ENCODE data around the gene LRP10. TPM values are rescaled to one million over a fixed set of nuclear protein-coding genes. Genes with fewer than 3 reads are reported as not detected.

Gene LRP10
- total and polyA plus RNA-seq, 2 donors (not counting 1 experiment from before 2014, with no cell fraction given): 99.7 to 120 TPM

DNA sequence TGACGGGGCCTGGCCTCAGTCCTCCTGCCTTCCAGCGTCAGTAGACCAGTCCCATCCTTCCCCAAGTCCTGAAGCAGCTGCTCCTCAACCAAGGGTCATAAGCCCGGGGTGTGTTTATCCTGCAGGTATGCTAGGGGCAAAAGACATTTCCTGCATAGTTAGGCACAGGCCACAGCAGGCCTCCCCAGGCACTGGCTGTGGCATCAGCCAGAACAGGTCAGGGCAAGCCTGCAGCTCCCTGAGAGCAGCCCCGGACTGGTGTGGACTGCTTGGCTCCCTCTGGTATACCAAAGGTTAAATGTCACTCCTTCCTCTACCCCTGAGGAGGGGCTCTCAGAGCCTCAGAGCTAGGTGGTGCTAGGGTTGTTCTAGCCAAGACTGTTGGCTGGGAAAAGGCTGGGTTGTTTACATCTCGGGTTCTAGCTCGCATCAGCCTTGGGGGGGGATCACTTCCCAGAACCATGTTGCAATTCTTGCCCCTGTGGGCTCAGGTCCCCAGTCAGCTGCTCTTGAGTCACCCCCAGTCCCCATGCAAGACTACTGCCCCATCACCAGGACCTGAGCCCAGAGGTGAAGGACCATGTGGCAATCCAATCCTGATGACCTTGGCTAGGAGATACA, 32.3 kb upstream of the LRP10 start:
- ChIA-PET CTCF (interaction anchor here (0.6 to 5.0 kb wide), 8 partner anchors 9 to 255 kb away, joined by 3 to 62 read pairs (median 6); no protein-coding TSS in a partner anchor), POLR2A (interaction anchor here (0.5 to 1.3 kb wide), 2 partner anchors 45 to 241 kb away, joined by 3 read pairs; partner anchors contain the start of gene ABHD4)
- no peak overlapping the region for H3K9ac ChIP-seq (ENCODE audit: low read length)
- Mint-ChIP-seq H3K4me3 (peak overlapping the region; percentile 14), H3K27ac (peak overlapping the region; percentile 62), H3K27me3 (peaks cover 4% of the 10 kb centered on the region), H3K9me3 (ENCODE audit: insufficient read depth) (no peaks in the 10 kb centered on the region), H3K4me1 (peaks cover 19% of the 10 kb centered on the region)
- H3K4me2 ChIP-seq (replicated peaks; ENCODE audit: low read depth, low read length, poor library complexity, severe bottlenecking): no peak overlapping the region
- no peaks in the 10 kb centered on the region for H3K79me2 ChIP-seq (ENCODE audit: control insufficient read depth, insufficient read depth, low read length)
- no peak for DNase-seq
- peaks cover 0 to 5% (median 0%) of the 10 kb centered on the region in 3 donors for H3K9me3 ChIP-seq (ENCODE audit: control extremely low read depth in 1 of 3, control insufficient read depth in 2 of 3, insufficient read depth in 1 of 3, low read length in 2 of 3)
- TF ChIP-seq EZH2 (IDR thresholded peaks at IDR 0.05; ENCODE audit: borderline replicate concordance, insufficient read depth, low read depth, low read length, poor library complexity, severe bottlenecking): no peak
- TF ChIP-seq, protein P1, sequence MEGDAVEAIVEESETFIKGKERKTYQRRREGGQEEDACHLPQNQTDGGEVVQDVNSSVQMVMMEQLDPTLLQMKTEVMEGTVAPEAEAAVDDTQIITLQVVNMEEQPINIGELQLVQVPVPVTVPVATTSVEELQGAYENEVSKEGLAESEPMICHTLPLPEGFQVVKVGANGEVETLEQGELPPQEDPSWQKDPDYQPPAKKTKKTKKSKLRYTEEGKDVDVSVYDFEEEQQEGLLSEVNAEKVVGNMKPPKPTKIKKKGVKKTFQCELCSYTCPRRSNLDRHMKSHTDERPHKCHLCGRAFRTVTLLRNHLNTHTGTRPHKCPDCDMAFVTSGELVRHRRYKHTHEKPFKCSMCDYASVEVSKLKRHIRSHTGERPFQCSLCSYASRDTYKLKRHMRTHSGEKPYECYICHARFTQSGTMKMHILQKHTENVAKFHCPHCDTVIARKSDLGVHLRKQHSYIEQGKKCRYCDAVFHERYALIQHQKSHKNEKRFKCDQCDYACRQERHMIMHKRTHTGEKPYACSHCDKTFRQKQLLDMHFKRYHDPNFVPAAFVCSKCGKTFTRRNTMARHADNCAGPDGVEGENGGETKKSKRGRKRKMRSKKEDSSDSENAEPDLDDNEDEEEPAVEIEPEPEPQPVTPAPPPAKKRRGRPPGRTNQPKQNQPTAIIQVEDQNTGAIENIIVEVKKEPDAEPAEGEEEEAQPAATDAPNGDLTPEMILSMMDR (IDR thresholded peaks at IDR 0.05): no peak
- intact Hi-C loops (cut with micrococcal nuclease): no loop called here
- 84% methylated on average over 5 of the region's 6 CpGs for WGBS (ENCODE audit: insufficient coverage)
- H2AFZ ChIP-seq (ENCODE audit: insufficient read depth, low read depth, low read length, poor library complexity, severe bottlenecking): no peak overlapping the region
- no peaks in the 10 kb centered on the region for H4K20me1 ChIP-seq (ENCODE audit: control insufficient read depth, insufficient read depth, low read length, poor library complexity, severe bottlenecking)
- no peak for ATAC-seq (ENCODE audit: low read depth)
- peaks cover 18 to 22% of the 10 kb centered on the region in 2 donors for H3K4me1 ChIP-seq (ENCODE audit: control insufficient read depth in 2 of 2, insufficient read depth in 2 of 2, low read length in 2 of 2)
- peaks cover 2 to 13% of the 10 kb centered on the region in 2 experiments for H3K36me3 ChIP-seq (replicated peaks in 1 of 2; ENCODE audit: control extremely low read depth in 1 of 2, control insufficient read depth in 1 of 2, extremely low read depth in 1 of 2, insufficient read depth in 2 of 2, low read length in 1 of 2)
- no peak overlapping the region for H3K27ac ChIP-seq (ENCODE audit: low read length in 2 of 2)
- H3K27me3 ChIP-seq (replicated peaks in 1 of 4; ENCODE audit: control extremely low read depth in 1 of 4, control insufficient read depth in 3 of 4, insufficient read depth in 4 of 4, low read length in 3 of 4): peaks cover 0 to 29% (median 11%) of the 10 kb centered on the region in 4 experiments
- no peak overlapping the region for H3K4me3 ChIP-seq (ENCODE audit: control extremely low read depth in 1 of 5, extremely low read depth in 1 of 5, insufficient read depth in 1 of 5, low read depth in 2 of 5, low read length in 4 of 5)

DNA sequence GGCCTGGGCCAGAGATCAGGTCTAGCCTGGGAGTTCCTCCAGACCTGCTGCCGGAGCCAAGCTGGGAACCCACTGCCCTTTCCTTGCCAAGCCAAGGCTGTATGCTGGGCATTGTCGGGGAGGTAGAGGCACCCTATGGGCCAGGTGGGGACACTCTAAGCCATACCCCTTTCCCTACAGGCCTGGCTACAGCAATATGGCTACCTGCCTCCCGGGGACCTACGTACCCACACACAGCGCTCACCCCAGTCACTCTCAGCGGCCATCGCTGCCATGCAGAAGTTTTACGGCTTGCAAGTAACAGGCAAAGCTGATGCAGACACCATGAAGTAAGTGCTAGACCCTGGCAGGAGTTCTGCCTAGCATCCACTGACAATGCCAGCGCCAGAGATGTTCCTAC, 30.2 kb upstream of the LRP10 start:
- no peak overlapping the region for H3K27ac ChIP-seq (ENCODE audit: low read length in 2 of 2)
- H3K36me3 ChIP-seq (replicated peaks in 1 of 2; ENCODE audit: control extremely low read depth in 1 of 2, control insufficient read depth in 1 of 2, extremely low read depth in 1 of 2, insufficient read depth in 2 of 2, low read length in 1 of 2): no peaks in the 10 kb centered on the region
- Mint-ChIP-seq H3K27me3 (peaks cover 4% of the 10 kb centered on the region), H3K4me3 (no peak overlapping the region), H3K4me1 (peaks cover 11% of the 10 kb centered on the region), H3K27ac (no peak overlapping the region), H3K9me3 (ENCODE audit: insufficient read depth) (no peaks in the 10 kb centered on the region)
- no peak for DNase-seq
- 97% methylated on average over 9 of the region's 9 CpGs for WGBS (ENCODE audit: insufficient coverage)
- H3K9me3 ChIP-seq (ENCODE audit: control extremely low read depth in 1 of 3, control insufficient read depth in 2 of 3, insufficient read depth in 1 of 3, low read length in 2 of 3): peaks cover 0 to 5% (median 0%) of the 10 kb centered on the region in 3 donors
- no peak for ATAC-seq (ENCODE audit: low read depth)
- no peak overlapping the region for H3K4me3 ChIP-seq (ENCODE audit: control extremely low read depth in 1 of 5, extremely low read depth in 1 of 5, insufficient read depth in 1 of 5, low read depth in 2 of 5, low read length in 4 of 5)
- intact Hi-C loops (cut with micrococcal nuclease): no loop called here
- peaks cover 0 to 32% (median 11%) of the 10 kb centered on the region in 4 experiments for H3K27me3 ChIP-seq (replicated peaks in 1 of 4; ENCODE audit: control extremely low read depth in 1 of 4, control insufficient read depth in 3 of 4, insufficient read depth in 4 of 4, low read length in 3 of 4)
- peaks cover 17 to 20% of the 10 kb centered on the region in 2 donors for H3K4me1 ChIP-seq (ENCODE audit: control insufficient read depth in 2 of 2, insufficient read depth in 2 of 2, low read length in 2 of 2)
- TF ChIP-seq, protein P1 (IDR thresholded peaks at IDR 0.05): no peak
- TF ChIP-seq EZH2 (IDR thresholded peaks at IDR 0.05; ENCODE audit: borderline replicate concordance, insufficient read depth, low read depth, low read length, poor library complexity, severe bottlenecking): no peak
- CTCF ChIA-PET: interaction anchor here (0.6 to 5.0 kb wide), 4 partner anchors 10 to 59 kb away, joined by 3 to 62 read pairs (median 3); no protein-coding TSS in a partner anchor
- no peak overlapping the region for H3K4me2 ChIP-seq (replicated peaks; ENCODE audit: low read depth, low read length, poor library complexity, severe bottlenecking)
- H3K9ac ChIP-seq (ENCODE audit: low read length): no peak overlapping the region
- H3K79me2 ChIP-seq (ENCODE audit: control insufficient read depth, insufficient read depth, low read length): no peaks in the 10 kb centered on the region
- no peak overlapping the region for H2AFZ ChIP-seq (ENCODE audit: insufficient read depth, low read depth, low read length, poor library complexity, severe bottlenecking)
- POLR2A ChIA-PET: interaction anchor here (1.1 kb wide), 1 partner anchor 12 kb away, joined by 3 read pairs; no protein-coding TSS in a partner anchor
- H4K20me1 ChIP-seq (ENCODE audit: control insufficient read depth, insufficient read depth, low read length, poor library complexity, severe bottlenecking): no peaks in the 10 kb centered on the region
